ENCODE results near the gene WDR88.
"Not testable (repeated sequence)": the region's sequence is repeated elsewhere in the genome, so short reads cannot be mapped to it uniquely, and the experiment has no call there.

The WDR88 gene

DNA sequence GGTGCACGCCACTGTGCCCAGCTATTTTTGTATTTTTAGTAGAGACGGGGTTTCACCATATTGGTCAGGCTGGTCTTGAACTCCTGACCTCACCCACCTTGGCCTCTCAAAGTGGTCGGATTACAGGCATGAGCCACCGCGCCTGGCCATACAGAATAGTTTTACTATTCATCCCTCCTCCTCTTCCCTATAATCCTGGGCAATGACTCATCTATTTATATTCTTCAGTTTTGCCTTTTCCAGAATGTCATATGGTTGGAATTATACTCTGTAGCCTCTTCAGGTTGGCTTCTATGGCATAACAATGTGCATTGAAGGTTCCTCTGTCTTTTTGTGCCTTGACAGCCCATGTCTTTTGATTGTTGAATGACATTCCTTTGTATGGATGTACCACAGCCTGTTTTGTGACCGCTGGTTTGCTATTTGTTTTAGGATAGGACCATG, 40.0 kb downstream of the WDR88 start:
- peak; percentile 47 for DNase-seq (ENCODE audit: low read depth)

DNA sequence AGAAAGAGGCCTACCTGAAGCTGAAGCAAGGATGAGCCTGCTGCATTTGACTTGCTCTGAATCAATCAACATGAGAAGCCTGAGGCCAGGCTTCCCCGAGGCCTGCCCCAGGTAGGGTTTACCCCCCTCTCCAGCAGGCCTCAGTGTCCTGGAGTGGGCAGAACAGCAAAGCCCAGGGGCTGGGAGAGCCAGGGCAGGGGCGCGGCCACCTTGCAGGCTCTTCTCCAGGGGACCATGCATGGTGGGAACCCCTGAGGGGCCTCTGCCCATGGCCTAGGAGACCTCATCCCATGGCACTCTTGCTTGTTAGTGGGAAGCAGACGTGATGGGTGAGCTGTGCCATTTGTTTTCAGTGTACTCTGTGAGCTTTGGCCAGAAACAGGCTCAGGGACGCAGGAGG, 42.3 kb downstream of the WDR88 start:
- DNase-seq (ENCODE audit: low read depth) = no peak

DNA sequence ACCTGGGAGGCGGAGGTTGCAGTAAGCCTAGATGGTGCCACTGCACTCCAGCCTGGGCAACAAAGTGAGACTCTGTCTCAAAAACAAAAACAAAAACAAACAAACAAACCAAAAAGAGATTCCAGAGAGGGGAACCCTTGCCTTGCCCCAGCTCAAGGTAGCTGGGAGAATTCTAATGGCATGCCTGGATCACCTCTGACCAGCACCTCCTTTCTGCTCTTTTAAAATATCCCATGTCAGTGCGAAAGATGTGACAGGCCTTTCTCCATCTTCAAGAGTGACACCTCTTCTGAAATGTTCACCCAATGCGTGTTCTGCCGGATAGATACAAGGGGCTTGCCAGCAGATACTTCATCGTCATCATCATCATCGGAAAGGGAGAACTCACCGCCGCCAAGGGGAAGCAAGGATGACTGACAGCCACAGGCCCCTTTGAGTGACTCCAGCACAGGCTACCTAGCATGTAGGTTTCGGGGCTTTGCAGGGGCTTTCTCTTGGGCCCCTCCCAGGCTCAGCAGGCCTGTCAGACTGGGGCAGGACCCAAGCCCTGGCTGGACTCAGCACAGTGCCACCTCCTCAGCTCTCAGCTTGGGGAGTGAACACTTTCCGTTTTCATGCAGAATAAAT, 43.4 kb downstream of the WDR88 start:
- no peak for DNase-seq (ENCODE audit: low read depth)

DNA sequence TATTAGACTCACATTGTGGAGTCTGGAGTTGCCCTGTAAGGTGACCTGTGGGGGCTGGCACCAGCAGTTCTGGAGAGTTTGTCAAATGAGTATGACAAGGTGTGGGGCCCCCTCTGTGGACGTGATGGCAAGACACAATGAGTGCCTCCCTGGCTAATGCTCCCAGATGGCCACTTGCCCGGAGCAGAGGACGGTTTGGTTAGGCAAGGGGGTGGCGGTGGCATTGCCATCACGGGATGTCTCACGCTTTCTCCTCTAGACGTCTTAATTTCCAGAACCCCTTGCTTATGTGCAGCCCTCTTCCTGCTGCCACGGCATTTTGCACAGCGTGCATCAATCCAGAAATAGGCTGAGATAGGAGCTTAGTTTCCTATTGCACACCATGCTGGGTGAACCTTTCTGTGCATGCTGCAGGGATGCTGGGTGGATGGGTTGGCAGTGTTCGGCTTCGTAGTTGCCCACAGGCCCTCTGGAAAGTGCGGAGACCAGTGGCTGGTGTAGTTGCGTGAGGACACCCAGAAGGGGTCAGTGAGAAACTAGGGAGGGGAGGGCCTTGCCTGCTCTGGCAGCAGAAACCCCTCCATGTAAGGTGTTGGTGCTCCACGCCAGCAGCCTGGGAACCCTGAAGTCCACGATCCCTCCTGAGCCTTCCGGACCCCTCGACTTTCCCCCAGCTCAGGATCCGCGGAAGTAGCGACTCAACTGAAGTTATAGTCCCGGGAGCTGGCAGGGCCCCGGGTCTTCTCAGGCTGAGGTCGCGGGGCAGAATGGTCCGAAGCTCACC, 44.2 kb downstream of the WDR88 start:
- DNase-seq (ENCODE audit: low read depth) = peak; percentile 39

DNA sequence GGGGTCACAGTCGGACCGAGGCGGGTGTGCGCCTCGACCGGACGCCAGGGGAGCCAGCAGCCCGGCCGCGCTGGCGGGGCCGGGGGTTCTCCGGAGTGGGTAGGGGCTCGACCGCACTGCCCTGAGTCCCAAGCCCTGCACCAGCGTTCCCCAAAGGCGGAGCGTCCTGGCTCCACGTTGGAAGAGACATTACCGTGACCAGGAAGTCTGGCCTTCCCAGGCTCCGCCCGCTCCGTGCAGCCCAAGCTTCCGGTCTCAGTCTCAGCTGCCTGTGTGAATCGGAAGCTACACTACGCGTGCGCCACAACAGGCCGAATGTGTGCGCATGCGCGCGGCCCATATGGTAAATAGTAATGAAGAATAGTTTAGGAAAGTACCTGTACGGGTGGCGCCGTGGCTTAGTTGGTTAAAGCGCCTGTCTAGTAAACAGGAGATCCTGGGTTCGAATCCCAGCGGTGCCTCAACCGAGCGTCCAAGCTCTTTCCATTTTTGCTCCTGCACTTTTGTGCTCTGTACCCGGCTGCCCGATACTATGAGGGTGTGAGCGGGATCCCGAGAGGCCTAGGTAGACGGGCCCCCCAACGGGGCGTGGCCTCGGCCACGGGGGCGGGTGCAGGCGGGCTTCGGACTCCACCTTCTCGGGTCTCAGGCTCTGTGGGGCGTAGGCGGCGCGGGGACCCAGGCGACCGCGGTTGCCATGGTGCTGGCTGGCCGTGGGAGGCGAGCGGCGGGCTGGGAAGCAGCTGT, 44.9 kb downstream of the WDR88 start:
- peak; percentile 99 for DNase-seq (ENCODE audit: low read depth)

DNA sequence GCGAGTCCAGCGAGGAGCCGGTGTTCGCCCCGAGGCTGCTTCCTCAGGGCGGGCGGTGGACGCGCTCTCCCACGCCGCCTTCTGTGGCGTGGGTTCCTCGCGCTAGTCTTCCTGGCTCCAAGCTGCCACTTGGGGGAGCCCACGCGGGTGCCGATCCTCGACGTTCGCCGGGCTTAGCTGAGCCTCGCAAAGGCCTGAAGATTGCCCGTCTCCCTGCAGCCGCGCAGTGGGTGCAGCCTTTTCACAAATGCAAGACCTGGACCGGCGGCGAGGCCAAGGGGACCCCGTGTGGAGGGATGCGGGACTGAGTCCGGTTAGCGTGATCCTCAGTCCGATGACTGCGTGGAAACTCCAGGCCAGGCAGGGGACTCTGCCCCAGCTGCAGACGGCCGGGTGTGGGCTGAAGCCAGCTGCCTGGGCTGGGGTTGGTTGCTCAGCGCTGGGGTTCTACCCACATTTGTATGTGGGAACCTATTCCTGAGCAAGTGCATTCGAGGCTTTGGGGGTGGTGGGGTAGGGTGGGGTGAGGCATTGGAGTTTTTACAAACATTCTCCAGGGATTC, 45.6 kb downstream of the WDR88 start:
- no peak for DNase-seq (ENCODE audit: low read depth)

DNA sequence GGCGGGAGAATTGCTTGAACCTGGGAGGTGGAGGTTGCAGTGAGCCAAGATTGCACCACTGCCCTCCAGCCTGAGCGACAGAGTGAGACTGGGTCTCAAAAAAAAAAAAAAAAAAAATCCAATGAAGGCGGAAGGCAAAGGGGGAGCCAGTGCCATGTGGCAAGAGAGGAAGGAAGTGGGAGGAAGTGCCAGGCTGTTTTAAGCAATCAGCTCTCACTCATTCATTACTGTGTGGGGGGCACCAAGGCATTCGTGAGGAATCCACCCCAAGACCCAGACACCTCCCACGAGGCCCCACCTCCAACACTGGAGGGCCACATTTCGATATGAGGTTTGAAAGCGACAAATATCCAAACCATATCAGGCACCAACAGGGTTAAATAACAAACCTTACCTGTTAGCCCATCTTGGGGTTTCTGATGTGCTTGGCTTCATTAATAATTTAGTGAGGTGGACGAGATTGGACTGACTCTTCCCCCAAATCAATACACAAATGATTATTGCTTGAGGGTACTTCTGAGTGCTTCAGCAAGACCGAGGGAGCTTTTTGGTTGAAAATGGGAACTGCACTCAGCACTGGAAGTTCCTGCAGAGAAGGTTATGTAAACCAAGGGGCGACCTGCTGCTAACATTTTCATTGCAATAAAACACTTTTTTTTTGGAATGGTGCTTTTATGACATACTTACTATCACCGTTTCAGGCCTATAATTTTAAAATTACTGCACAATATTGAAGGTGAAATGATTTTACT, 54.7 kb downstream of the WDR88 start:
- no peak for DNase-seq (ENCODE audit: low read depth)

DNA sequence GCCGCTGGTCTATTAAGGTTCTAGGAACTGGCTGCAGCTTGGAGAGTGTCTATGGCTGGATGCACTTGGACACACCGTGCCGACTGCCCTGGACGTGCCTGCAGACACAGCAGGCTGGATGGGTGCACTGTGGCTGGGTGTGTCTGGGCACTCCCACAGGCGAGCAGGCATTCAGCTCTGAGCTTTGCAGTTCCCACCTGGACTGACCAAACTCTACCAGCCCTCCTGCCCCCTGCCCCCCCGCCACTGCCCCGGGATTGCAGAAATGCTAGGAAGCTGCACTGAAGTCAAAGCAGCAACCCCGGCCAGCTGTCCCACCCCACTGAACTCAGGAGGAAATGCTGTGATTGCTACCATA, 55.2 kb downstream of the WDR88 start:
- DNase-seq (ENCODE audit: low read depth) = no peak

DNA sequence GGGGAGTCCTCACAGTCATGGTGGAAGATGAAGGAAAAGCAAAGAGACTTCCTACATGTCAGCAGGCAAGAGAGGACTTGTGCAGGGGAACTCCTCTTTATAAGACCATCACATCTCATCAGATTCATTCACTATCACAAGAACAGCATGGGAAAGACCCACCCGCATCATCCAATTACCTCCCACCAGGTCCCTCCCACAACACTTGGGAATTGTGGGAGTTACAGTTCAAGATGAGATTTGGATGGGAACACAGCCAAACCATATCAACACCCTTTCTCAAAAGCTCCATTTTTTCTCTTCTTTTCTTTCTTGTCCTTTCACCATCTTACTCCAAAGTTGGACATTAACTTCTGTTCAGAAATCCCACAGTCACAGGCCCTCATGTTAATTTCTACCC, 57.5 kb downstream of the WDR88 start:
- no peak for DNase-seq (ENCODE audit: low read depth)

DNA sequence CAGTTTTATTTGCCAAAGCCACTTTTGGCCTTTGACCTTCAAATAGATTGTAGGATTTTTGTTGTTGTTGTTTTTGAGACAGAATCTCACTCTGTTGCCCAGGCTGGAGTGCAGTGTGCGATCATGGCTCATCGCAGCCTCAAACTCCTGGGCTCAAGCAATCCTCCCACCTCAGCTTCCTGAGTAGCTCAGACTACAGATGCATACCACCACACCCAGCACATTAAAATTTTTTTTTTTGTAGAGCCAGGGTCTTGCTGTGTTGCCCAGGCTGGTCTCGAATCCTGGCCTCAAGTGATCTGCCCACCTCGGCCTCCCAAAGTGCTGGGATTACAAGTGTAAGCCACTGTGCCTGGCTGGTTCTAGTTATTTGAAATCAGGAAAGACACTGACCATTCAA, 59.2 kb downstream of the WDR88 start:
- DNase-seq (ENCODE audit: low read depth) = not testable (repeated sequence)

DNA sequence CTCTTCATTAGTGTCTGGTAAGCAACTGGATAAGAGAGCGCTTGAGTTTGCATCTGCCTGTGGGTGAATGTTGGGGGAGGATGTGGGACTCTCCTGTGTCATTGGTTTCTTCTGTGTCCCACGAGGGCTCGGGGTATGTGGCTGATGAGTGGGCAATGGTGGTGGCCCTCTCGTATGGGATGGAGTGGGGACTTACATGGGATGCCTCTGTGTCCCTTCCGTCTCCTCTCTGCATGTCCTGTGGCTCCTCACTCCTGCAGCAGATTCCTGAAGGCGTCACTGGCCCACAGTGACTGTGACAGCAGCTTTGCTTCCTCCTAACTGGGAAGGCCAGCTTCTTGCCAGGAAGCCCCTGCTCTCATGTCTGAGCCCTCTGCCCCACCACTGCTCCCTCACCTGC, 59.6 kb downstream of the WDR88 start:
- DNase-seq (ENCODE audit: low read depth) = no peak

DNA sequence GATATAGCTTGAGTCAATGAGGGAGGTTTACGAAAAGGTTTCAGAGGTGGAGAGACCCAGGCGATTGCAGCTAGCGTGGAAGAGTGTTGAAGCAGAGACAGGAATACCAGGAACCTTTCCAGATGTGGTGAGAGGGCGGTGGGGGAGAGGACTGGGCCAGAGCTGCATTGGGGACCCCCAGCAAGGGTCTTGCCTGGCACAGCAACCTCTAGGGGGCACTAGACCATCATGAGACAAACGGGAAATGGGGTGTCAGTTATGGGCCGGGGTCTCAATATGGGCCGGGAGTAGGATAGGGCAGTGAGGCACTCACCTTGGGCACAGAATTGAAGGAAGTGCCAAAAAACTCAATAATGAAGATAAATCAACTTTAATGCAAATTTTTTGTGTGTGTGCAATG, 60.1 kb downstream of the WDR88 start:
- no peak for DNase-seq (ENCODE audit: low read depth)

DNA sequence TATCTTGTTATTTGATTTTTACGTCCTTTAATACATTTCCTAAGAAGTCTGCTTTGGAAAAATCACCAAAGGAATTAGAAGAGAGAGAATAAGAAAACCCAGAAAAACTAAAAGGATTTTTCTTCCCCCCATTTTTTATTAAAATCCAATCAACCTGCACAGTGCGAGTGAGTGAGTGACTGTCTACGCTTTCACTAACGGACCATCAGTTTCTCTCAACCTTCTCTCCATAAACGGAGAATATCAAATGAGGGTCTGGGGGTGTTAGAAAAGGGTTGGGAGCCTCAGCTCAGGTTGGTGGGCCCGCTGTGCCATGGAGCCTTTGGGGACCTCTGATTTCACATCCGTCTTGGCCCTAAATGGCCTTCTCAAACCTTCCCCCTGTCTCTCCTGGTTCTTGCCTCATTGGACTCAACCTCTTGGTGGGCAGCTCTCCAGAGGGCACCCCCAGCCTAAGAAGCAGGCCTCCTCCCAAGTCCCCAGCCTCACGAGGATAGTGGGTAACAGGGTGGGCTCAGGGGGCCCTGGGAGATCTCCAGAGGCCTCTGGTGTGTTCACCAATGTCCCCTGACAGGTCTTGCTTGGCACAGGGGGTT, 61.5 kb downstream of the WDR88 start:
- no peak for DNase-seq (ENCODE audit: low read depth)

DNA sequence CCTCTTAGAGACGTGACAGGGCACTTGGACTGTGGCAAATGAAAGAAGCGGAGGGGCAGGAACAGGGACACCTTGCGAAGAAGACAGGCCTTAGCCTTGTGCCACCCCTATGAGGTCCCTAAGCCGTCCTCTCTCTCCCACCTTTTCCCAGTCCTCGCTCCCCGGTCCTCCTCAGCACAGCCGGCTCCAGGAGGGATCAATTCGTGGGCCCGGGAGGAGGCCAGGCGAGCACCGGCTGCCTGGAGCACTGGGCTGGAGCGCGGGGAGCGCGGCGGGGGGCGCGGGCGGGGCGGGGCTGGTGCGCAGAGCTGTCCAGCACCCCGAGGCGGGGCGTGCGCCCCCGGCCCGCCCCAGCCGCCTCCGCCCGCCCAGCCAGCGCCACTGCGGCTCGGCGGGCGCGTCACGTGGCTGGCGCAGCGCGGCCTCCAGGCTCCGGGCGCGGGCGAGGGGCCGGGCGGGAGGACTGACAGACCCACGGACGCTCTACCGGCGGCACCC, 62.0 kb downstream of the WDR88 start, which contains the start of gene LRP3:
TSS of gene LRP3 (plus strand) at position 466 of the 498 bp plus-strand sequence. CDS start 456 bp downstream, outside the sequence.
- DNase-seq (ENCODE audit: low read depth) = peak; percentile 9

DNA sequence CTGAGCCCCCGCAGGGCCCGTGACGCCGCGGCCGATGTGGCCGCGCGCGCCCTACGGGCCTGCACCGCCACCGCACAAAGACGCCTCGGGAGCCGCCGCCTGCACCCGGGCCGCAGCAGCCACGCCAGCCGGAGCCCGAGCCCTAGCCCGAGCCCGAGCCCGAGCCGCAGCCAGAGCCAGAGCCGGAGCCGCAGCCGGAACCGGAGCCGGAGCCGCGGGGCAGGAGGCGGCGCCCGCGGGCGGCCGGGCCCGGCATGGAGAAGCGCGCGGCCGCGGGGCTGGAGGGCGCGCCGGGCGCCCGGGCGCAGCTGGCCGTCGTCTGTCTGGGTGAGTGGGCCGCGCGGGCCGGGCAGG, 62.6 kb downstream of the WDR88 start:
- peak; percentile 17 for DNase-seq (ENCODE audit: low read depth)

DNA sequence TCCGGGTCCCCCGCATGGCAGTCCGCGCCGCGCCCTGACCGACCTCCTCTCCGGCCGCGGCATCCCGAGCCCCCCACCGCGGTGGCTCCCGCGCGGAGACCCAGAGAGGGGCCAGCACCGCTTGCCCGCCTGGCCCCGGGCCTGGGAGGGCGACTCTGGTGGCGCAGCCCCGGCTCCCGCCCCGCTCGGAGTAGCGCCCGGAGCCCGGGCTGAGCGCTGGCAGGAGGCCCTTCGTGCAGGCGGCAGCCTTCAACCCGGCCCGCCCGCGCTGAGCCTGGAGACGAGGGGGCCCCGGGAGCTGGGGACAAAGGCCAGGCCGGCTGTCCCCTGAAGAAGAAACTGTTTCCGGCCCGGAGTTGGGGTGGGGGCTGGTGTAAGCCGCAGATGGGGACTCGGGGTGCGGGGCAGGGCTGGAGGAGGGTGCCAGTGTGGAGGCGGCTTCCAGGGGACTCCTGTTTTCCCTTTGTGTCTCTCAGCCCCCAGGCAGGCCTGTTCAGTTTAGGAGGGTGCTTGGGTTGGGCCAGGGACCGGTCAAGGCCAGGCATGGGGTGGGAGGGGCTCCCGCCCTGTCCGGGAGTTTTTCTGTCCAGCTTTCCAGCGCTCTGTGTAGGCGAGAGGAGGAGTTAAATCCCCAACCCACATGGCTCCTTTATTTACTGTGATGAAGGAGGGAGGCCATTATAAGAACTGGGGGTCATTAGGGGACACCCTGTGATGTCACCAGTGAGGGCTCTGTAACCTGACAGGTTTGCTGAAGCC, 63.2 kb downstream of the WDR88 start:
- peak; percentile 46 for DNase-seq (ENCODE audit: low read depth)

DNA sequence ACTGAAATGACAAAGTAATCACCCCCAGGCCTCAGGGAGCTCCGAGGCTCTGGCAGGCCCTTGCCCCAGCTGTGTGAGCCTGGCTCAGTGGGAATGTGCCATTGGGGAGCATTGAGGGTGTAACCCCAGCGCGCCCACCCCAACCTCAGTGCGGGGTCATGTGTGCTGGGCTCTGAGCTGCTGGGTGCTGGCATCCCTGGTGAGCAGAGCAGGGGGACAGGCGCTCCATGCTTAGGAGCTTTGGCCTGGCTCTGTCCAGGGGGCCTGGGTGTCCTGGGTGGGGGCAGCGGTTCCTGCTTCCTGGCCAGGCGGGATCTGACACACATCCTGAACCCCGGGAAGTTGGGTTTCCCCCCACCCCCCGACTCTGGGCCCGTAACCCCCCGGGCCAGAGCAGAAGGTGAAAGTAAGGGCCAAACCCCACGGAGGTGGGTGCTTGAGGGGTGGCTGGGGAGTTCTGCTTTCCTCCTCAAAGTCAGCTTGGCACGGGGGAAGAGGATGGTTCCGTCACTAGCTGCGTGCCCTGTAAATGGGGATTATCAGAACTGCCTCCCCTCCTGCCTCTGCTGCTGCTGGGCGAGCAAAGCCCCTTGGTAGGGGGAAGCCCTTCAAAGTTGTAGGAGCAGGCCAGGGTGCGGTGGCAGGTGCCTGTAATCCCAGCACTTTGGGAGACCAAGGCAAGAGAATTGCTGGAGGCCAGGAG, 63.9 kb downstream of the WDR88 start:
- DNase-seq (ENCODE audit: low read depth) = no peak

DNA sequence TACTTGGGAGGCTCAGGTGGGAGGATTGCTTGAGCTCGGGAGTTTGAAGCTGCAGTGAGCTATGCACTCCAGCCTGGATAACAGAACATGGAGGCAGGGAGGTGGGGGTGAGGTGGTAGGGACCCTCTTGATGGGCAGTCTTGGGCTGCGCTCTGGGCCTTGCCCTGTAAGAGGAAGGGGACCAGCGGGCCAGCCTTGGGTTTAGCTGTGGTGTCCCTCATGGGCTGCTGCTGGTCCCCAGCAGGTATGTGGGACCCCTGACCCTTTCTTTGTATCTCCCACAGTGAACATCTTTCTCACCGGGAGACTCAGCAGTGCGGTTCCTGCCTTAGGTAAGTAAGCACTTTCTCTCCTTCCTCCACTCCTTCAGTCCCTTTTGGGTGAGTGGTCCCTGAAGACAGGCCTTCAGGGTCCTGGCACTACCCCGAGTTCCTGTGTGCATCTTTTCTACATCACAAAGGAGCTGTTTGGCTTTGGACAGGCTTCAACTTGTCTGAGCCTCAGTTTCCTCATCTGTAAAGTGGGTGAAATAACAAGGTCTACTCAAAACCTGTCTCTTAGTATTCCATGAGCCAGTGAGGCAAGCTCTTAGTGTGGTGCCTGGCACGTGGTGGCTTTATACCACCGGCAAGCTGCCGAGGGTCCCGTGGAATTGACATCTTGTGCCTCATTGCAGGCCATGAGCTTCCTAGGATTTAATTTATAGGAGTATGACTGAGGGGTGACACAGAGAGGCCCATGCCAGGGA, 64.7 kb downstream of the WDR88 start:
- DNase-seq (ENCODE audit: low read depth) = no peak

DNA sequence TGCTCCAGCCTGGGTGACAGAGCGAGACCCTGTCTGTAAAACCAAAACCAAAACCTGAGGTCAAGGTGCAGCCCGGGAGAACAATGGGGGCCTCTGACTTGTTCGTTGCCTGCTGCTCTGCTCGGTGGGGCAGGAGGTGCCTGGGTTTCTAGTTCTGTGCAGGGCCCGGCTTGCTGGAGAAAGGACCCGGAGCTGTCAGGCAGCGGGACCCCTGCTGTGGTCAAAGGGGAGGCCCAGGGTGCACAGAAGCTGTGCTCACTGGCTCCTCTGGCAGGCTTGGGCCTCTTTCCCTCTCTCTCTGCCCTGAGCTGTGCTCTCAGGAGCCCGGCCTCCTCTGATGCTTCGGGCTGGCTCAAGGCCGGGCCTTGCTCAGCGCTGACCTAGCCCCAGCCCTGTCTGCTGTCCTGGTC, 65.7 kb downstream of the WDR88 start:
- no peak for DNase-seq (ENCODE audit: low read depth)

Measured in iris pigment epithelial cell (primary cell).